ENCODE results near the gene PSME1.

PSME1 gene

DNA sequence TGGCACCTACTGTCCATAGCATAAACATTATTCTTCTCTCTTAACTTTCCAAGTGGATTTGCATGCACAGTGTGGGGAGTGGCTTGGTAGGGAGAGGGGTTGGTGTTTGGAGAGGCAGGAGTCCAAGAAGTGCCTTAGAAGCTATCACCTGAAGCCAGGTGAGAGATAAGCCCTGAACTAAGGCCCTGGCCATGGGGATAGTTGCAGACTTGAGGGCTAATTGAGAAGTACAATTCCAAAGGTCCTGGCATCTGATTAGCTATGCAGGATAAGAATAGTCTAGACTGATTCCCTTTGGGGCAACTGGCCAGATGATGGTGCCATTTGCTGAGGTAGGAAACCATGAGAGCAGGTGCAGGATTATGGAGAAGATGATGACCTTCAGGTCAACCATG, 43.9 kb upstream of the PSME1 start:
- Histone ChIP-seq H4K91ac (ENCODE audit: low read depth, low read length, poor library complexity) (no peak overlapping the region), H3K27ac (replicated peaks; ENCODE audit: low read length) (no peak overlapping the region), H3K4me2 (ENCODE audit: insufficient read depth, low read length, poor library complexity, severe bottlenecking) (no peak overlapping the region), H2BK120ac (ENCODE audit: low read depth, low read length) (no peak overlapping the region), H3K4ac (ENCODE audit: low read length) (no peak overlapping the region), H3K79me1 (ENCODE audit: low read depth, low read length) (no peaks in the 10 kb centered on the region), H3K9me3 (replicated peaks in 1 of 2; ENCODE audit: control insufficient read depth in 2 of 2, insufficient read depth in 1 of 2, low read depth in 1 of 2, low read length in 2 of 2) (no peaks in the 10 kb centered on the region), H2BK15ac (ENCODE audit: low read length) (no peak overlapping the region), H2BK12ac (ENCODE audit: low read length) (no peak overlapping the region), H2AFZ (ENCODE audit: low read length) (no peak overlapping the region), H3K14ac (ENCODE audit: low read length) (no peak overlapping the region), H3K27me3 (ENCODE audit: control insufficient read depth in 3 of 3, insufficient read depth in 3 of 3, low read depth in 1 of 3, low read length in 3 of 3) (no peaks in the 10 kb centered on the region), H4K8ac (ENCODE audit: low read depth, low read length) (no peak overlapping the region), H2AK5ac (ENCODE audit: low read depth, low read length) (no peak overlapping the region), H3K23ac (ENCODE audit: low read depth, low read length, poor library complexity) (no peak overlapping the region), H3K9ac (ENCODE audit: low read depth, low read length, poor library complexity) (no peak overlapping the region), H3K4me3 (ENCODE audit: low read length in 2 of 2) (no peak overlapping the region), H3K36me3 (replicated peaks in 1 of 2; ENCODE audit: control insufficient read depth in 2 of 2, insufficient read depth in 2 of 2, low read length in 2 of 2) (peaks cover 0 to 3% of the 10 kb centered on the region in 2 donors), H3K18ac (ENCODE audit: low read length) (no peak overlapping the region), H2BK5ac (ENCODE audit: low read length) (no peak overlapping the region), H3K4me1 (ENCODE audit: control insufficient read depth in 2 of 2, insufficient read depth in 1 of 2, low read depth in 1 of 2, low read length in 2 of 2) (peaks cover 14% of the 10 kb centered on the region in 2 donors)
- no peak for DNase-seq (ENCODE audit: low spot score)

GRCh38 chr14:24092505-24093206, 43.3 kb upstream of the PSME1 start:
- no peak overlapping the region for H3K9ac ChIP-seq (ENCODE audit: low read depth, low read length, poor library complexity)
- peaks cover 14% of the 10 kb centered on the region in 2 donors for H3K4me1 ChIP-seq (ENCODE audit: control insufficient read depth in 2 of 2, insufficient read depth in 1 of 2, low read depth in 1 of 2, low read length in 2 of 2)
- H3K23ac ChIP-seq (ENCODE audit: low read depth, low read length, poor library complexity), result no peak overlapping the region
- H3K4ac ChIP-seq (ENCODE audit: low read length), result no peak overlapping the region
- peaks cover 0 to 3% of the 10 kb centered on the region in 2 donors for H3K36me3 ChIP-seq (replicated peaks in 1 of 2; ENCODE audit: control insufficient read depth in 2 of 2, insufficient read depth in 2 of 2, low read length in 2 of 2)
- H2BK12ac ChIP-seq (ENCODE audit: low read length), result no peak overlapping the region
- no peak overlapping the region for H3K27ac ChIP-seq (replicated peaks; ENCODE audit: low read length)
- no peak overlapping the region for H3K14ac ChIP-seq (ENCODE audit: low read length)
- no peaks in the 10 kb centered on the region for H3K27me3 ChIP-seq (ENCODE audit: control insufficient read depth in 3 of 3, insufficient read depth in 3 of 3, low read depth in 1 of 3, low read length in 3 of 3)
- no peak overlapping the region for H2AFZ ChIP-seq (ENCODE audit: low read length)
- H3K18ac ChIP-seq (ENCODE audit: low read length), result no peak overlapping the region
- no peak overlapping the region for H3K4me3 ChIP-seq (ENCODE audit: low read length in 2 of 2)
- peak overlapping the region; percentile 22 for H2BK15ac ChIP-seq (ENCODE audit: low read length)
- no peaks in the 10 kb centered on the region for H3K79me1 ChIP-seq (ENCODE audit: low read depth, low read length)
- no peak overlapping the region for H4K91ac ChIP-seq (ENCODE audit: low read depth, low read length, poor library complexity)
- no peak overlapping the region for H2BK5ac ChIP-seq (ENCODE audit: low read length)
- no peak for DNase-seq (ENCODE audit: low spot score)
- H3K9me3 ChIP-seq (replicated peaks in 1 of 2; ENCODE audit: control insufficient read depth in 2 of 2, insufficient read depth in 1 of 2, low read depth in 1 of 2, low read length in 2 of 2), result no peaks in the 10 kb centered on the region
- H2AK5ac ChIP-seq (ENCODE audit: low read depth, low read length), result no peak overlapping the region
- WGBS, 2 donors (ENCODE audit: extremely low coverage in 2 of 2, insufficient read length in 2 of 2, insufficient replicate concordance in 1 of 2), result no CpG with 5 or more reads among the region's 4 CpGs
- no peak overlapping the region for H3K4me2 ChIP-seq (ENCODE audit: insufficient read depth, low read length, poor library complexity, severe bottlenecking)
- no peak overlapping the region for H4K8ac ChIP-seq (ENCODE audit: low read depth, low read length)
- no peak overlapping the region for H2BK120ac ChIP-seq (ENCODE audit: low read depth, low read length)

GRCh38 chr14:24093207-24093900, 42.6 kb upstream of the PSME1 start:
- peak overlapping the region in 1 of 2 donors; percentile 73 for H3K4me3 ChIP-seq (ENCODE audit: low read length in 2 of 2)

More at GRCh38 chr14:24093207-24093900, 42.6 kb upstream of the PSME1 start:
- Histone ChIP-seq H2BK5ac (ENCODE audit: low read length) (no peak overlapping the region), H2BK15ac (ENCODE audit: low read length) (peak overlapping the region; percentile 5), H3K79me1 (ENCODE audit: low read depth, low read length) (no peaks in the 10 kb centered on the region), H4K91ac (ENCODE audit: low read depth, low read length, poor library complexity) (no peak overlapping the region), H3K14ac (ENCODE audit: low read length) (no peak overlapping the region), H2AFZ (ENCODE audit: low read length) (peak overlapping the region; percentile 97), H3K27me3 (ENCODE audit: control insufficient read depth in 3 of 3, insufficient read depth in 3 of 3, low read depth in 1 of 3, low read length in 3 of 3) (no peaks in the 10 kb centered on the region), H3K4me2 (ENCODE audit: insufficient read depth, low read length, poor library complexity, severe bottlenecking) (no peak overlapping the region), H3K9me3 (replicated peaks in 1 of 2; ENCODE audit: control insufficient read depth in 2 of 2, insufficient read depth in 1 of 2, low read depth in 1 of 2, low read length in 2 of 2) (no peaks in the 10 kb centered on the region), H2AK5ac (ENCODE audit: low read depth, low read length) (peak overlapping the region; percentile 36), H3K27ac (replicated peaks; ENCODE audit: low read length) (peak overlapping the region; percentile 34), H3K36me3 (replicated peaks in 1 of 2; ENCODE audit: control insufficient read depth in 2 of 2, insufficient read depth in 2 of 2, low read length in 2 of 2) (peaks cover 5 to 6% of the 10 kb centered on the region in 2 donors), H3K18ac (ENCODE audit: low read length) (peak overlapping the region; percentile 50), H3K23ac (ENCODE audit: low read depth, low read length, poor library complexity) (no peak overlapping the region), H2BK120ac (ENCODE audit: low read depth, low read length) (no peak overlapping the region), H3K4ac (ENCODE audit: low read length) (no peak overlapping the region), H2BK12ac (ENCODE audit: low read length) (no peak overlapping the region), H3K4me1 (ENCODE audit: control insufficient read depth in 2 of 2, insufficient read depth in 1 of 2, low read depth in 1 of 2, low read length in 2 of 2) (peaks cover 14% of the 10 kb centered on the region in 2 donors), H3K9ac (ENCODE audit: low read depth, low read length, poor library complexity) (no peak overlapping the region), H4K8ac (ENCODE audit: low read depth, low read length) (no peak overlapping the region)
- no CpG with 5 or more reads among the region's 19 CpGs for WGBS, 2 donors (ENCODE audit: extremely low coverage in 2 of 2, insufficient read length in 2 of 2, insufficient replicate concordance in 1 of 2)
- no peak for DNase-seq (ENCODE audit: low spot score)

Data from neuronal stem cell (in vitro differentiated cells).